SK-N-MC (cell line): Measurements from ENCODE around the gene ATP2B1.

ENCODE experiments used
- EZH2 ChIP-seq: fragments of 200-600 bp; sonication (generic); IDR thresholded peaks from one replicate; pipeline ENCODE4 v1.6.1; 2017; ENCODE audit warnings: antibody characterized with exemption
- FOXP2 ChIP-seq: optimal IDR thresholded peaks from 2 replicates; pipeline ENCODE3; 2011; ENCODE audit warnings: mild to moderate bottlenecking, moderate library complexity; ENCODE audit not compliant: insufficient read depth; ENCODE audit errors: extremely low read length, control extremely low read depth
- POLR2AphosphoS5 ChIP-seq: IDR thresholded peaks from 2 replicates; pipeline ENCODE4 v1.6.1; 2012; ENCODE audit warnings: mild to moderate bottlenecking, low read depth, low read length, borderline replicate concordance

- TF ChIP-seq EZH2 (no peak), FOXP2 (no peak), POLR2AphosphoS5 (no peak)
Measured at GRCh38 chr12:89704457-89704856, 4.2 kb downstream of the ATP2B1 start.
